ENCODE data around the gene LRMDA.

LRMDA gene

DNA sequence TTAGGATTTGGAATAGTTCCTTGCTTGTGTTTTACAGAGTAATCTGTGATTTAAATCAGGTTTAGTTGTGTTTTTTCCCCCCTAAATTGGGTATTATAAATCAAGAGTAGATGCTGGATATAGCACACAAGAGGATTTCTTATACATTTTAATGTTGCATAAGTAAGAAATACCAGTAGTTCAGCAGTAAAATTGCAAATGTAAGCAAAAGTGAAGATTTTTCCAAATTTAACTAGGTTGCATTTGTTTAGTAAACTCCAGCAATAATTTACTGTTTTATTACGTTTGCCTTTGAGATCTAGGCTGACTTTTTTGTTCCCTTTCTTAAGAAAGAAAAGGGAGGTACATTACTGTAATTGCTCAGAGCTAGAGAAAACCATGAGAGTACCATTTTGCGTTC is 207.3 kb downstream of the LRMDA start:
- intact Hi-C loops (cut with DNase I): no loop called here
- DNase-seq: no peak

DNA sequence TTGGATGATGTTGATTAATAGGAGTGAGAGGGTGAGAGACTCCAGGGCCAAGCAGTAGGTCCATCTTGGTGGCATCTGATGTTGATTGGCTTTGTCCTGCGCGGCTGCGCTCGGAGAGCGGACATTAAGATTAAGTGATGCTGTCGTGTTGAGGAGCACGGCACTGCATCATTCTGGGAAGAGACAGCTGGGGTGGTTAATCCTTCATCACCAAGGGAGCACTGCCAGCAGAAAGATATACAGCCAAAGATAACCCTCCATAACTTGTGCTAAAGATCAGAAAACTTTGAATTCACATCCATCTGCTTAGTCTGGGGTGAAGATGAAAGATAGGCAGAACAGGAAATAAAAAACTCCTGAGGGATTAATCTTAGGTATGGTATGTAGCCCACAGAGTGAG is 208.3 kb downstream of the LRMDA start:
- DNase-seq: no peak
- intact Hi-C loops (cut with DNase I): no loop called here

DNA sequence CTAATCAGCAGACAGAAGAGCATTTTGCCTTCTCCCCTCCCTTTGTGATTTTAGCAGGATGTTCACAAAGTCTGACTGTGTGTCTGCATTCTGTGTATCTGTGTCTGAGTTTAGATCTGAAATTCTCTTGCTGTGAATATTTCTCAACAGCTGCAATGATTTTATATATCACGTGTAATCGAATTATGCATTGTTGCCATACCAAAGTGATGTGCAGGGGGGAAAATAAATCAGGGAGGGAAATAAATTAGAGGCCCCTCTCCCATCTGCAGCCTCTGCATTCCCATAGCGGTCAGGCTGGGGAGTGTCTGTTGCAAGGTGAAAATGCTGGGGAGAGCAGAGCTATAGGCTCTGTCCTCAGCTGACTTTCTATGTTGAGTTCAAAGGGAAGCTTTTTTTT is 209.0 kb downstream of the LRMDA start:
- intact Hi-C loops (cut with DNase I): no loop called here
- no peak for DNase-seq

DNA sequence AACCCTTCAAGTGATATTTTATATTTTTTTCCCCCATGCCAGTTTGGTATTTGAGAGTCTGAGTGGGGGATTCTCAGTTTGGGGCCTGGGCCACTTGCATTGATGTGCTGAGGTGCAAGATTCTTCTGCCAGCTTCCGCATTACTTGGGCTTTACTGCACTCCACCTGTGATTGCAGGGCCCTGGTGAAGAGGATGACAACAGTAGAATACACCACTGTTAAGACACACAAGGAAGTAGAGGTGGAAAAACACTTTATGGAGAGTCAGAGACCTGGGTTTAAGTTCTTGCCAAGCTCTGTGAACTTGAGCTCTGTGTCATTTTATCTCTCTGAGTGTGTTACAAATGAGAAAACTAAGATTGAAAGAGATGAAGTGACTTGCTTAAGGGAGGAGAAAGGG is 209.4 kb downstream of the LRMDA start:
- DNase-seq: no peak
- intact Hi-C loops (cut with DNase I): no loop called here

DNA sequence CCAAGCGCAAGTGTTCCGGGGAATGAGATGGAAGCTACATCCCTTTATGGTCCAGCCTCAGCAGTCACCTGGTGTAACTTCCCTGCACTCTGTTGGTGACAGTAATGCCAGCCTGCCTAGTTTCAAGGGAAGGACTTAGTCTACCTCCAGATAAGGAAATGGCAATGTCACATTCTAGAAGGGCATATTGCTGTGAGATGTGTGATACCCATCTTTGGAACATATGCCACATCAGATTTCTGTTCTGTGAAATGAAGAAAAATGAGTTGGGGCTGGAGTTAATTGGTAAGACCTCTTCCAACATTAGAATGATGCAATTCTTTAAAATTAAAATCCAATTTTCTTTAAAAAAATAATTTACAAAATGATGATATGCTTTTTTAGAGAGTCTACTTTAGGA is 212.0 kb downstream of the LRMDA start:
- intact Hi-C loops (cut with DNase I): no loop called here
- no peak for DNase-seq

DNA sequence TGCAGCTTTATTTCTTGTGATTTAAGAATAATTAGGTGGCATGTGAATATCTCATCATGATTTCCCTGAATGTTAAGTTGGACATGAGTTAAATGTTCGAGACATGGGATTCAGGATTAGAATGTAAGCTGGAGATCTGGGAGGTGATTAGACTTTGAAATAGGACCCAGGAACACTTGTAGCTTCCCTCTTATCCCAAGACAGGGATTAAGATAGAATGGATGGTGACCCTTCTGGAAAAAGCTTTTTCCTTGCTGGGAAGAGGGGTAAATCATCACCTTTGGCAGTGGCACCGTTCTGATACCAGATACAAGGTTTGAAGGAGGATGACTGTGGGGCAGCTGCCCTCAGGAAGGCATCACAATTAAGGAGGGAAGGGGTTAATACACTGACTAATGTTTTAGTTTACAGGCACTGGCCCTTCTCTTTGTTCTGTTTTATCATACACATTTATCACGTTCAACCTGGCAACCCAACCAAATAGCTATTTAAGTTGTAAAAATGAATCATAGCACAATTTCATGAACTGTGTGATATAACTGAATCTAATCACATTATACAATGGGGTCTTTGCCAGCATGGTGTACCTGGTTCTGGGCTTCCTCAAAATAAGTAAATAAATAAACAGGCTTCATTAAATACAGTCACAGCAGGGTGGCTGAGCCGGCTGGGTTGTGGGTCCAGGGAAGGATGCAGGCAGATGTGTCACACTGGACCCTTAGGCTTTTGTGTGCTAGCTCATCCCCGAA is 212.7 kb downstream of the LRMDA start:
- DNase-seq: no peak
- intact Hi-C loops (cut with DNase I): no loop called here

DNA sequence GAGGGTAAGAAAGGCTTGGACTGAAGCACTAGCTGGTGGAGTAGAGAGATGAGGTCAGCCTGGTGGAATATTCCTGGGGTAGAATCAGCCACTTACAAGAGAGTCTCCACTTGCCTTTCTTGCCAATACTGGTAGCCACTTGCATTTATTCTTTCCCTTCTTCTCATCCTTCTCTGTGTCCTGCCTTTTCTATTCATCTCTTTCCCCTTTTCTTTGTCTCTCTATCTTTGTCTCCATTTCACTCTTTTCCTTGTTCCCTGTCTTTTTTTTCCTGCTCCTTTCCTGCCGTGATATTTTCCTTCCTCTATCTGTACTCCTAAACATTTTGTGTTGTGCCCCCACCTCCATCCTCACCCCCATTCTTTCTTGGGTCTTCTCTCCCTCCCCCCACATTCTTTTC is 214.3 kb downstream of the LRMDA start:
- intact Hi-C loops (cut with DNase I): no loop called here
- no peak for DNase-seq

DNA sequence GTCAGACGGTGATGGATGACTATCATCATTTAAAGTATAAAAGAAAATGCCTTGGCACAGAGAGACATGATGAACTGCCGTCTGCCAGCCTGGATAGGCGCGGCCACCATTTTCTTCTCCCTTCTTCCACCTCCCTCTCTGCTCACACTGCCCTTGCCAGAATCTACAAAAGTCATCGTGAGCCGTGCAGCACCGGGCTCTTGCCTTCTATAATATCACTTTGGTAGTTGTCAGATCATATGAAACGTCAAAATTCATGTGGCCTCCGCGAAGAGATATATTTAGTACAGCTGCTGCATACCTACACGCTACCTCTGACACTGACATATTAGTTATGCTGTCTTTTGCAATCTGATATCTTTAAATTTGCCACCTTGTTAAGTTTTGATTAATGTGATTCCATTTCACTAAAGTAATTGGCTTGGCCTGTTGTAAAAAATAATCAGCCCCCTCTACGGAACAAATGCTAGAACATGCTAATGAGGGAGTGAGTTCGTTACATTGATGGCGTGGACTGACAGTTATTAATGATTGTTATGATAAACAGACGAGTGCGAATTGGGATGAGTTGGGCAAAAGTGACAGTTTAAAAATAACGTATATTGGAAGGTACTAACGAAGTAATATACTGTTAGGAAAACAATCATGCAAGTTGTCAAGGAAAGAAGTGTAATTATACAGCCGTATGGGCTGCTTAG is 214.9 kb downstream of the LRMDA start:
- peak in 23 of 42 donors; percentile 8 to 63 (median 25) for DNase-seq
- intact Hi-C loops (cut with DNase I): no loop called here

DNA sequence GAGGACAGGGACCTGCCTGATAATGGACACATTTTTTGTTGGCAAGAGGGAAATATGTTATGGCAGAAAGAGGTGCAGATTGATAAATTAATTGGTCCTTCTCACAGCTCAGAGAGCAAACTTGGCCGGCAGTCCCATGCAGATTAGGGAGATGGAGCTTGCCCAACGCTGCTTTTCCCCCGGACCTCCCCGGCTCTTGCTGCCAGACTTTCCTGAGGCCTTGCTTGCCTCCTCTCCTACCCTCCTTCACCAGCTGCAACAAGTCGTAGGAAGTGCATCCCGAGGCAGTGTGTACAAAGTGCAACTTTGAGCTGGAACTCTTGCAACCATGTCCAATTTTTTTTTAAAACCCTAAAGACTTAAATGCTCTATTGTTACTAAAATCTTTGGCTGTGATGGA is 215.5 kb downstream of the LRMDA start:
- intact Hi-C loops (cut with DNase I): no loop called here
- peak in 6 of 42 donors; percentile 13 to 57 (median 24) for DNase-seq

DNA sequence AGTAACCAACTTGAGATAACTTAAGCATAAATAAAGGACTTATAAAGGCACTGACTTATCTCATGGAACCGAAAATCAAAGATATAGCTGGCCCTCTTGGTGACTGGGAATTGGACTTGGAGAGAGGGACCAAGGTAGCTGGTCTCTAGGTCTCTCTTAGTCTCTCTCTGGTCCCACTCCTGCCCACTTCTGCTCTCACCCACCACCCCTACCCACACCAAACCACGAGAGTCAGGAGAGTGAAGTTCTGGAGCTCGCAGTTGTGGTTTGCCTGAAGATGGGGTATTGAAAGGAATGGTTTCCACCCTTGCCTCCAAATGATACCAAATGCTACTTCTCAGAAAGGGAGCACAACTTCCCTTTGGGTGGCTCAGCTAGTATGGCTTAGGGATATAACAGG is 216.3 kb downstream of the LRMDA start:
- no peak for DNase-seq
- intact Hi-C loops (cut with DNase I): no loop called here

DNA sequence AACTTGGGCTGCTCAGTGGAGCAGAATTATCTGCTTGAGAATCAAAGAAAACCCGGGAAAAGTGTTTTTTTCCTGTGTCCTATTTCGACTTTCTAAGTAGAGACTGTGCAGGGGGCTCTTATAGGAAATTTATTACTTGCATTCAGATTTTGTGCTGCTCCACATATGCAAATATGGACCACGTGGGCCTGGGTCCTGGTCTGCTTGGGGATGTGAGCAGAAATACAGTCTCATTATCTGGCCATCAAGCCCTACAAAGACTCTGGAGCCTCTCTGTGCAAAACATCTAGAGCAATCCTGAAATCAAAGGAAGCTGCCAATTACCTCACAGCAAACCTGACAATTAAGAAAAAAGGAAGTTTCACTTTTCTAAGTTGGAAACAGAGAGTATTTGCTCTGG is 216.9 kb downstream of the LRMDA start:
- intact Hi-C loops (cut with DNase I): no loop called here
- DNase-seq: no peak

DNA sequence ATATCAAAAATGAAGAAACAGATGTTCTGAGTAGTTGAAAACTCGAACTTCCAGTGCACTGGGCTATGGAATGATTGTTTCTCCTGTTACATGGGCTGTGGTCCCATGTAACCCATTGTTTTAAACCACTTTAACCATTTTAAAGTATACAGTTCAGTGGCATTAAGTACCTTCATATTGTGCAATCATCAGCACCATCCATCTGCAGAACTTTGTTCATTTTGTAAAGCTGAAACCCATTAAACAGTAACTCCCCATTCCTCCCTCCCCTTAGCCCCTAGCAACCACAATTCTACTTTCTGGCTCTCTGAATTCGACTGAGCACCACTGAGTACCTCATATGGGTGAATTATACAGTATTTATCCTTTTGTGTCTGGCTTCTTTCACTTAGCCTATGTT is 217.4 kb downstream of the LRMDA start:
- intact Hi-C loops (cut with DNase I): no loop called here
- DNase-seq: no peak

DNA sequence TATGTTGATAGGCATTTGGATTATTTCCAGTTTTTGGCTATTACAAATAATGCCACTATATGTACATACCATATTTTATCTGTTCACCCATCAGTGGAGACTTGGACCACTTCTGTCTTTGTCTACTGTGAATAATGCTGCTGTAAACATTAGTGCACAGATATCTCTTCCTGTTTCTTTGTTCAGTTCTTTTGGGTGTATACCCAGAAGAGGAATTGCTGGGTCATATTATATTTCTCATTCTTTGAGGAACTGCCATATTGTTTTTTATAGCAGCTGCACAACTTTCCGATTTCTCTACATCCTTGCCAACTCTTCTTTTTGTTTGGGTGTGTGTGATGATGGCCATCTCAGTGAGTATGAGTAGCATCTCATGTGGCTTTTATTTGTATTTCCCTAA is 218.0 kb downstream of the LRMDA start:
- intact Hi-C loops (cut with DNase I): no loop called here
- DNase-seq: no peak

DNA sequence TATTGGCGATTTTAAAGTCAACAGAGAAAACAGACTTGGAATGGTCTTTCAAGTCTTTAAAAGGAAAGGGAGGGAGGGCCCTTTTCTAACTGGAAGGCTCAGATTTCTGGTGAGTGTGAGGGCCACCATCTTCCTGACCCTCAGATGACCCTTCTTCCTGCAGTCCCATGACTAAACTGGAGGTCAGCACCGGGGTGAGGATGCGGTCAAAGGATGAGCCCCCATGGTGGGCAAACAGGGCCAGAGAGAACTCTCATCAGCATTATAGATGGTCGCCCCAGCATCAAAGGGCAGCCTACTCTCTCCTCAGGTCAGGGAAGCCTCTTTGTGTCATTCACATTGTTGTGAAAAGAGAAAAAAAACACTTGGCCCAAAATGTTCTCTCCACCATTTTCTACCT is 219.2 kb downstream of the LRMDA start:
- DNase-seq: no peak
- intact Hi-C loops (cut with DNase I): no loop called here

DNA sequence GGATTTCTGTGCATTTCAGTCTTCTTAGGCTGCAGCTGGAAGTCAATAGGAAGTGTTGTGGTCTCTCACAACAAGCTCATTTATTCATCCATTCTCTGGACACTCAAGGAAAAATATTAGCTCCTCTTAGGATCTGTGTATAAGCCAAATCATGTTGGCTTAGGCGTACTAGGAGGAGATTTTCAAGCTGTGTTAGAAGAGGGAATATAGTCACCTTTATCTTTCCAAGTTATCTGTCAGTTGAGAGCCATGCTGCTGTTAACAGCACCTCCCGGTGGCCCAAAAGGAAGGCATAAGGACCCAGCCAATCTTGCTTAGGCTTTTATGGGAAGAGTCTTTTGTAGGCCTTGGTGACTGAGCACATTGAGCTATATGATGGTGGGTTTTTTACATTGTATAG is 220.0 kb downstream of the LRMDA start:
- intact Hi-C loops (cut with DNase I): no loop called here
- DNase-seq: peak in 6 of 42 donors; percentile 15 to 49 (median 26)

DNA sequence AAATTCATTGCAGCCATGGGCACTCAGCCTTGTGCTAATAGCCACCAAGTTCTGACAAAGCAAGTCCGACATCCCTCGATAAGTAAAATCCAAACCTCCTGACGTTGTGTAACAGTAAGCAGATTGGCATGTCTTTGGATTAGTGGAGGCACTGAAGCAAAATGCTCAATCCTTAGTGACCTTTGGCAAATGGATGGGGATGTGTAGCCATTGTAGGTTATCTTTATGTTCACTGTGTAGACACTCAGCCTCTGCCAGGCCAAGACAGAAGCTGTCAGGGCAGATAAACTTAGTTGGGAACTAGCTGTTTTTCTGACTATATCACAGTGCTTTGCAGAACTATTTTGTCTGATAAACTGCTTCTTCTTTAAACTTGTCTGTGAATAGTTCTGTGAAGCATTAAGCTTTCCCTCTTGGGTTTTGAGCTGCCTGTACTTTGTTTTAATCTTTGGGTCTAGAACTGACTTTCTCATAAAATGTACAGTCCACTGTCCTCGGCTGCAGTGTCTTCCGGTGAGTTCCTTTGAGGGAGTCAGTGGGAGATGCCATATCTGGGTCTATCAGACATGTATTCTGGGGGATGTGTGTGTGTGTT is 220.8 kb downstream of the LRMDA start:
- DNase-seq: no peak

DNA sequence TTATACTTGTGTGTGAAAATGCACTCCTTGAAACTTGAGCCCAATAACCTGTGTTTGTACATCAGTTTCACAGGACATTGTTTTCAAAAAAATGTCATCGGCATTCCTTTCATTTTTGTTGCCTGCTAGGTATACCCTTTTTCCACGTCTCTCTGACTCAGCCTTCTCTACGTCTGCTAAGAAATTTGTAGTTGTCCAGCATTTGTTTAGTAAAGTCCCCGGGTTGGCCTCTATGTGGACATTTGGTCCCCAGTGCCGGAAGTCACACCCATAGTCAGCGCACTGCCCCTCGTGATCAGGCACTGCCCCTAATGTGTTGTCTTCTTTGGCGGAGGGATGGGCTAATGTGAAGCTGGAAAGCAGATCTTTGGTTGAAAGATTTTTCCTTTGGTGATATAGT is 222.3 kb downstream of the LRMDA start:
- intact Hi-C loops (cut with DNase I): no loop called here
- DNase-seq: no peak

More for the DNA sequence above, 220.8 kb downstream of the LRMDA start:
- intact Hi-C loops (cut with DNase I): no loop called here

DNA sequence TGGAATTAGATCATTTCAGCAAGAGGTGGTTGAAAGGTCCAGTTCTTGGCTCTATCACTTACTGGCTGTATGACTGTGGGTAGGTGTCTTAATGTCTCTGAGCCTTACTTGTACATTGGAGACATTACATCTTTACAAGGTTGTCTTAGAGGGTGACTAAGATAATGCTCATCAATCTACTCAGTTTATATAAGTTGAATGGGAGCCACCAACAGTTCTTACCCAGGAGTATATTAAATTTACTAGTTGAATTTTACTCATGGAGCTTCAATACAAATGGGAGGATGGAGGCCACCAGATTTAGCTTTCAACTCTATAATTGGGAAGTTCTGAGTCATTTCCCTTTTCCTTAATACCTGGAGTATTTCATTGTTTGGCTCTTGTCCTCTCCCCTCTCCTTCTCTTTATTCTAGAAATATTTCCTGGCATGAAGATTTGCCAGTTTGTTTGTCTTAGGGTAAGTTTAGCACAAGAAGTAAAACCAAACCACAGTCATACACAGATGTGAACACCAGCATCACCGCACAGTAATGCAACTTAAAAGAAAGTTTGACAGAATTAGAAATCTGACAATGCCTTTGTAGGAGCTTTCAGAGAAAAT is 222.8 kb downstream of the LRMDA start:
- intact Hi-C loops (cut with DNase I): no loop called here

DNA sequence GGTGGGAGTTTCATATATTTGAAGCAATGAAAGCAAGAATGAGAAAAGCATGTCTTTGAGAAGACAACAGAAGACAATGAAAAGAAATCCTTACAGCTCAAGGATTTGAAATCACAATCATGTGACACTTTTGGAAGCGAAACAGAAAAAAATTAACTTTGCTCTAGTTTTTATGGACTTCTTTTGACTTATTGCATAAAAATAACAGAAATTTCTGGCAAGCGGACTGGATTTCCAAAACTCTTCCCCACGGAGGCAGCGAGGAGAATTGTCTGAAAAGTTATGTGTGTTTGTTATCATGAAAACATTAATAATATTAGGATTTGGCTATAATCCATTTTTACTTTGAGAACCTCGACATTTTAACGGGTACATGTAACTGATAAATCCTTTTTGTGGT is 223.3 kb downstream of the LRMDA start:
- no peak for DNase-seq
- intact Hi-C loops (cut with DNase I): no loop called here

More for the DNA sequence above, 222.8 kb downstream of the LRMDA start:
- no peak for DNase-seq

DNA sequence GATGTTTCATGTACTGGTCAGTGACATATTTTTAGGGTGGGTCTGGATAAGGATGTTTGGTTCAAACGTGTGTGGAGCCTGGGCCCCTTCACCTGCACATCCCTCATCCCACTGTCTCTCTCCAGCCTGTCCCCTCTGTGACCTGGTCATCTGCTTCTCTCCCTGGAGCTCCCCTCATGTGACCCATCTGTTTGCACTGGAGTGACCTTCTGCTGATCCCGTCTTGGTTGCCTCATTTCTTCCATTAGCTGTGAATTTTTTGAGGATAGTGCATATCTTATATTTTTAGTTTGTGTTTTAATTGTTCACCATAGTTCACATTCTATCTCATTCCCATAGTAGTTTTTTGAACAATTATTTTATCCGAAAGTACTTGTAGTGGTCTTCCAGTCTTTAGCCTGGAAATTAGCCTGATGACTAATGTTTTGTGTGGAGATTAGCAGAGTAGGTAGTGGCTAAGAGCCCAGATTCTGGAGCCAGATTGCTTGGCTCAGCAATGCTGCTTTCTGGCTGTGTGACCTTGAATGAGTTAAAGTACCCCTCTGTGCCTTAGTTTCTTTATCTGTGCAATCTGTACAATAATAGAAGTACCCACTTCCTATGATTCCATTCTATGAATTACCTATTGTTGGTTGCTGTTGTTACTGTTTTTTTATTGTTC is 224.5 kb downstream of the LRMDA start:
- DNase-seq: no peak
- intact Hi-C loops (cut with DNase I): no loop called here
